ENCODE results near the gene C4orf51.
"Not testable (repeated sequence)": the region's sequence is repeated elsewhere in the genome, so short reads cannot be mapped to it uniquely, and the experiment has no call there.

C4orf51 gene

GRCh38 chr4:145679991-145680455 lies at the start of gene C4orf51:
TSS of gene C4orf51 (plus strand) at chr4:145680146. CDS start at chr4:145680204, 58 bp downstream.
- Histone ChIP-seq H3K27me3 (ENCODE audit: control insufficient read depth, insufficient read depth, low read length) (no peaks in the 10 kb centered on the region), H3K4me3 (ENCODE audit: low read depth, low read length) (no peak within 1 kb of the TSS), H3K27ac (ENCODE audit: low read depth, low read length) (no peak within 1 kb of the TSS), H3K9ac (ENCODE audit: low read length) (no peak within 1 kb of the TSS), H3K9me3 (ENCODE audit: control insufficient read depth, insufficient read depth, low read depth, low read length) (peaks cover 10% of the 10 kb centered on the region), H3K4me1 (ENCODE audit: control insufficient read depth, insufficient read depth, low read length) (no peaks in the 10 kb centered on the region), H3K36me3 (ENCODE audit: control insufficient read depth, insufficient read depth, low read length) (no peaks in the 10 kb centered on the region)

GRCh38 chr4:145635117-145635516 lies 44.8 kb upstream of the C4orf51 start:
- Histone ChIP-seq H3K27me3 (ENCODE audit: control insufficient read depth, insufficient read depth, low read length) (no peaks in the 10 kb centered on the region), H3K4me3 (ENCODE audit: low read depth, low read length) (no peak overlapping the region), H3K27ac (ENCODE audit: low read depth, low read length) (no peak overlapping the region)

GRCh38 chr4:145635630-145636029 lies 44.3 kb upstream of the C4orf51 start:
- no peak overlapping the region for H3K27ac ChIP-seq (ENCODE audit: low read depth, low read length)
- no peak overlapping the region for H3K9ac ChIP-seq (ENCODE audit: low read length)
- no peak overlapping the region for H3K4me3 ChIP-seq (ENCODE audit: low read depth, low read length)
- H3K36me3 ChIP-seq (ENCODE audit: control insufficient read depth, insufficient read depth, low read length), result no peaks in the 10 kb centered on the region
- peaks cover 3% of the 10 kb centered on the region; the same call in 1 of the 2 replicates for H3K9me3 ChIP-seq (ENCODE audit: control insufficient read depth, insufficient read depth, low read depth, low read length)
- H3K4me1 ChIP-seq (ENCODE audit: control insufficient read depth, insufficient read depth, low read length), result peaks cover 12% of the 10 kb centered on the region
- H3K27me3 ChIP-seq (ENCODE audit: control insufficient read depth, insufficient read depth, low read length), result no peaks in the 10 kb centered on the region

More at GRCh38 chr4:145635117-145635516, 44.8 kb upstream of the C4orf51 start:
- Histone ChIP-seq H3K9me3 (ENCODE audit: control insufficient read depth, insufficient read depth, low read depth, low read length) (peaks cover 4% of the 10 kb centered on the region; the same call in 1 of the 2 replicates), H3K9ac (ENCODE audit: low read length) (no peak overlapping the region), H3K4me1 (ENCODE audit: control insufficient read depth, insufficient read depth, low read length) (peaks cover 12% of the 10 kb centered on the region), H3K36me3 (ENCODE audit: control insufficient read depth, insufficient read depth, low read length) (no peaks in the 10 kb centered on the region)

DNA sequence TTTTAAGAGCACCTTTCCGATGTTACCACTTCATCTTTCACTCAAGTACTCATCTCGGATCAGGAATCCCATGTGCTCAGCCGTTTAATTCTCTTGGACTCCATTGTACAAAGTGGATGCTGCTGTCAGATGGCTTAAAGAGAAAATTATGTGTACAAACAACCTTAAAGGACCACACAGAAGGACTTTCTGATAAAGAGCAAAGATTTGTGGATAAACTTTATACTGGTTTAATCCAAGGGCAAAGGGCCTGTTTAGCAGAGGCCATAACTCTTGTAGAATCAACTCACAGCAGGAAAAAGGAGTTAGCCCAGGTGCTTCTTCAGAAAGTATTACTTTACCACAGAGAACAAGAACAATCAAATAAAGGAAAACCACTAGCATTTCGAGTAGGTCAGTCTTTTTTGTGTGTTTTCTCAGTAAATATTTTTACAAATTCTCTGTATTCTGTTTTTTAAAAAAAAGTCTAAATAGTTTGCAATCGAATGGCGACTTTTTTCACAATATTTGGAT lies 40.7 kb upstream of the C4orf51 start:
- Histone ChIP-seq H3K9me3 (ENCODE audit: control insufficient read depth, insufficient read depth, low read depth, low read length) (no peaks in the 10 kb centered on the region), H3K9ac (ENCODE audit: low read length) (no peak overlapping the region), H3K4me1 (ENCODE audit: control insufficient read depth, insufficient read depth, low read length) (peaks cover 12% of the 10 kb centered on the region), H3K36me3 (ENCODE audit: control insufficient read depth, insufficient read depth, low read length) (no peaks in the 10 kb centered on the region), H3K27ac (ENCODE audit: low read depth, low read length) (no peak overlapping the region), H3K27me3 (ENCODE audit: control insufficient read depth, insufficient read depth, low read length) (no peaks in the 10 kb centered on the region), H3K4me3 (ENCODE audit: low read depth, low read length) (no peak overlapping the region)

GRCh38 chr4:145640236-145640635 lies 39.7 kb upstream of the C4orf51 start:
- H3K27ac ChIP-seq (ENCODE audit: low read depth, low read length); H3K9me3 ChIP-seq (ENCODE audit: control insufficient read depth, insufficient read depth, low read depth, low read length); H3K36me3 ChIP-seq (ENCODE audit: control insufficient read depth, insufficient read depth, low read length); H3K27me3 ChIP-seq (ENCODE audit: control insufficient read depth, insufficient read depth, low read length); H3K9ac ChIP-seq (ENCODE audit: low read length); H3K4me3 ChIP-seq (ENCODE audit: low read depth, low read length): not testable (repeated sequence)
- peaks cover 10% of the 10 kb centered on the region for H3K4me1 ChIP-seq (ENCODE audit: control insufficient read depth, insufficient read depth, low read length)

DNA sequence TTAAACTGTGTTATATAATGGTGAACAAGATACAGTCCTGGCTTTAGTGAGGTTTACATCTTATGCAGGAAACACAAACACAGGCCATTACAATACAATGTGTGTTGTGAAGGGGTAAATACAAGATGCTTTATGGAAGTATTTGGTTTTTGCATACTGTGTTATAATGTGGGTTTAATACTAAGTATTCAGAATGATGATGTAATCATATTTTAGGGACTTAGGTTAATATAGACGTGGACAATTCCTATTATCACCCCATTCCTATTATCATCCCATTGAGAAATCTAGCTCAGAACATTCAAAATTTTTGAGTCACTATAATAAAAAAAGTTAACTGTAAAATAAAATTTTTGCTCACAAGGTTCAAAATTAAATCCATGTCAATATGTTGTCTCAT lies 36.7 kb upstream of the C4orf51 start:
- H3K27ac ChIP-seq (ENCODE audit: low read depth, low read length), result no peak overlapping the region
- no peaks in the 10 kb centered on the region for H3K27me3 ChIP-seq (ENCODE audit: control insufficient read depth, insufficient read depth, low read length)
- H3K9me3 ChIP-seq (ENCODE audit: control insufficient read depth, insufficient read depth, low read depth, low read length), result no peaks in the 10 kb centered on the region
- H3K4me3 ChIP-seq (ENCODE audit: low read depth, low read length), result no peak overlapping the region
- peaks cover 7% of the 10 kb centered on the region for H3K4me1 ChIP-seq (ENCODE audit: control insufficient read depth, insufficient read depth, low read length)
- no peaks in the 10 kb centered on the region for H3K36me3 ChIP-seq (ENCODE audit: control insufficient read depth, insufficient read depth, low read length)
- no peak overlapping the region for H3K9ac ChIP-seq (ENCODE audit: low read length)

- no peak overlapping the region for H3K4me3 ChIP-seq (ENCODE audit: low read depth, low read length)
- no peaks in the 10 kb centered on the region for H3K9me3 ChIP-seq (ENCODE audit: control insufficient read depth, insufficient read depth, low read depth, low read length)
- H3K27me3 ChIP-seq (ENCODE audit: control insufficient read depth, insufficient read depth, low read length), result no peaks in the 10 kb centered on the region
- no peak overlapping the region for H3K27ac ChIP-seq (ENCODE audit: low read depth, low read length)
- no peaks in the 10 kb centered on the region for H3K36me3 ChIP-seq (ENCODE audit: control insufficient read depth, insufficient read depth, low read length)
- H3K9ac ChIP-seq (ENCODE audit: low read length), result no peak overlapping the region
- peaks cover 4% of the 10 kb centered on the region; the same call in 1 of the 2 replicates for H3K4me1 ChIP-seq (ENCODE audit: control insufficient read depth, insufficient read depth, low read length)
Observed at GRCh38 chr4:145644699-145645098, 35.2 kb upstream of the C4orf51 start.

DNA sequence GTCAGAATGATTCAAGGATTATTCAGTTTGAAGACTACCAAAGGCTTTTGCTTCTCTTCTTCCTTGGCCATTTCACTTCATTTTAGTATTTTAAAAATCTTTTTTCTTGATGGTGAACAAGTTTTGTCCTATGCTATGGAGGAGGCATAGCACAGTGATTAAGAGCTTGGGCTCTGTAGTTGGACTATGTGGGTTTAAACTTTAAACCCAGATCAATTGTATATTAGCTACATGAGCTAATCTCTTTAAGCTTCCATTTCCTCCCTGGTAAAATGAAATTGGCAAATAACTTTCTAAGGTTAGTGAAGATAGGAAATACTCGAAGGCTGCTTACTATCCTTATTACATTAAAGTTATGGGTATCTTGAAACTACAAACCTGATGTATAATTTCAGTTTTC lies 23.8 kb upstream of the C4orf51 start:
- Histone ChIP-seq H3K4me1 (ENCODE audit: control insufficient read depth, insufficient read depth, low read length) (no peaks in the 10 kb centered on the region), H3K36me3 (ENCODE audit: control insufficient read depth, insufficient read depth, low read length) (no peaks in the 10 kb centered on the region), H3K9ac (ENCODE audit: low read length) (no peak overlapping the region), H3K9me3 (ENCODE audit: control insufficient read depth, insufficient read depth, low read depth, low read length) (peaks cover 8% of the 10 kb centered on the region), H3K27me3 (ENCODE audit: control insufficient read depth, insufficient read depth, low read length) (no peaks in the 10 kb centered on the region), H3K27ac (ENCODE audit: low read depth, low read length) (no peak overlapping the region), H3K4me3 (ENCODE audit: low read depth, low read length) (no peak overlapping the region)

GRCh38 chr4:145660064-145660463 lies 19.9 kb upstream of the C4orf51 start:
- no peaks in the 10 kb centered on the region for H3K27me3 ChIP-seq (ENCODE audit: control insufficient read depth, insufficient read depth, low read length)
- no peaks in the 10 kb centered on the region for H3K4me1 ChIP-seq (ENCODE audit: control insufficient read depth, insufficient read depth, low read length)
- H3K27ac ChIP-seq (ENCODE audit: low read depth, low read length), result no peak overlapping the region
- H3K4me3 ChIP-seq (ENCODE audit: low read depth, low read length), result no peak overlapping the region
- H3K36me3 ChIP-seq (ENCODE audit: control insufficient read depth, insufficient read depth, low read length), result no peaks in the 10 kb centered on the region
- H3K9ac ChIP-seq (ENCODE audit: low read length), result no peak overlapping the region
- H3K9me3 ChIP-seq (ENCODE audit: control insufficient read depth, insufficient read depth, low read depth, low read length), result peaks cover 3% of the 10 kb centered on the region; the same call in 1 of the 2 replicates

- no peak overlapping the region for H3K9ac ChIP-seq (ENCODE audit: low read length)
- no peaks in the 10 kb centered on the region for H3K27me3 ChIP-seq (ENCODE audit: control insufficient read depth, insufficient read depth, low read length)
- H3K36me3 ChIP-seq (ENCODE audit: control insufficient read depth, insufficient read depth, low read length), result no peaks in the 10 kb centered on the region
- H3K4me1 ChIP-seq (ENCODE audit: control insufficient read depth, insufficient read depth, low read length), result no peaks in the 10 kb centered on the region
- H3K27ac ChIP-seq (ENCODE audit: low read depth, low read length), result no peak overlapping the region
- H3K4me3 ChIP-seq (ENCODE audit: low read depth, low read length), result no peak overlapping the region
- H3K9me3 ChIP-seq (ENCODE audit: control insufficient read depth, insufficient read depth, low read depth, low read length), result peaks cover 3% of the 10 kb centered on the region; the same call in 1 of the 2 replicates
Observed at GRCh38 chr4:145663194-145663593, 16.8 kb upstream of the C4orf51 start.

DNA sequence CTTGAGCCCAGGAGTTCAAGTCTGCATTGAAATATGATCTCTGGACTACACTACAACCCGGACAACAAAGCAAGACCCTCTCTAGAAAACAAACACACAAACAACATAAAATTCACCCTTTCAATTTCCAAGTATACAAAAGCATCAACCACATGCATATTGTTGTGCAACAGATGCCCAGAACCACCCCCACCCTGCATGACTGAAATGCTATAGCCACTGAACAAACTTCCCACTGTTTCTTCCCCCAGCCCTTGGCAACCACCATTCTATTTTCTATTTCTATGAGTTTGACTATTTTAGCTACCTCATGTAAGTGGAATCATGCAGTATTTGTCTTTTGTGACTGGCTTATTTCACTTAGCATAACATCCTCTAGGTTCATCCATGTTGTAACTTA lies 14.2 kb upstream of the C4orf51 start:
- H3K36me3 ChIP-seq (ENCODE audit: control insufficient read depth, insufficient read depth, low read length), result no peaks in the 10 kb centered on the region
- no peaks in the 10 kb centered on the region for H3K9me3 ChIP-seq (ENCODE audit: control insufficient read depth, insufficient read depth, low read depth, low read length)
- H3K9ac ChIP-seq (ENCODE audit: low read length), result no peak overlapping the region
- no peak overlapping the region for H3K27ac ChIP-seq (ENCODE audit: low read depth, low read length)
- H3K4me3 ChIP-seq (ENCODE audit: low read depth, low read length), result no peak overlapping the region
- H3K4me1 ChIP-seq (ENCODE audit: control insufficient read depth, insufficient read depth, low read length), result no peaks in the 10 kb centered on the region
- no peaks in the 10 kb centered on the region for H3K27me3 ChIP-seq (ENCODE audit: control insufficient read depth, insufficient read depth, low read length)

Data from HUES6 (cell line).